Heart left ventricle (tissue), 13 donors: ENCODE measurements around the gene PRRX1.

ENCODE experiments used
- CTCF ChIP-seq, 12 donors: fragments of 200-600 bp; sonication (generic) in 4 of 12; IDR thresholded peaks; one replicate each; pipeline versions ENCODE4 v1.5.0 to v1.8.0; 2018 to 2022; ENCODE audit warnings: antibody characterized with exemption in 12 of 12, mild to moderate bottlenecking in 5 of 12
- POLR2A ChIP-seq, 2 donors: fragments of 450-650 bp; IDR thresholded peaks; one replicate each; pipeline ENCODE4 v1.6.1; 2017; ENCODE audit warnings: antibody characterized with exemption in 2 of 2, mild to moderate bottlenecking in 2 of 2, moderate library complexity in 2 of 2
- donor health status: ischemic (EF 13 %, LVEDD 7.1; RV severe dilation, severe dysfunction).
- donor health status: DM: no; HTN: yes; CAD: no.
- donor health status: DM: no; HTN: no; CAD: no.
- donor health status: ischemic (EF 25% LVEDD 6.9; RV normal size, moderate dysfunction).
- donor health status: ischemic (EF 25% LVEDD 5.7; RV mildly dilated, moderate dysfunction).
- donor health status: ischemic (EF 35%, LVEDD 5.7; RV mildly dilated, moderate dysfunction).
- donor health status: nonischemic (EF 11% LVEDD 7.7; RV severe dilation, severe dysfunction).
- donor health status: DM: yes; HTN: yes; CAD: no.
- donor health status: PGD.
- donor health status: ischemic (EF 29% LVEDD 5.4; RV normal size, mild dysfunction).
- donor health status: nonischemic (EF 23%, LVEDD 6.1; RV moderate dilation, normal function).

- no peak for TF ChIP-seq CTCF (IDR thresholded peaks at IDR 0.05)
- no peak for TF ChIP-seq POLR2A (IDR thresholded peaks at IDR 0.05)
Measured at GRCh38 chr1:170714163-170714562, 50.2 kb downstream of the PRRX1 start.
